ENCODE measurements around the gene TMTC2.

Gene TMTC2

DNA sequence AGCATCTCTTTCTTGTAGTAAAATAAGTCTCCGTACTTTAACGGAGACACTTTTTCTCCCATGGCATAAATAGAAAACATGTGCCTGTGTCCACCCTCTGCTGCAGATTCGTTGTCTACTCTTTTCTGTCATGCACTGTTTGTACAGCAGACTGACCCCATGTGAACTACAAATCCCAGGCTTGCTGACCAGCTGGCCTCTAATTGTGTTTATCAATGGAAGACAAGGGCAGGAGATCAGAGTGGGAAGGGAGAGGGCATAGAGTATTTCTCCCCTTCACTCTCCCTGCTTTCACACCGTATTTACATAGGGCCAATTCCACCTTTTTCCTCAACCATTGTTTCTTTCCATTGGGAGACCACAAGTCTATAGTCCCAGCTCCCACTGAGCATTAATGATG lies 31.0 kb upstream of the TMTC2 start:
- Histone ChIP-seq H3K4me3 (ENCODE audit: insufficient read depth, low read length, poor library complexity, severe bottlenecking) (no peak overlapping the region), H3K27me3 (ENCODE audit: low read length) (no peaks in the 10 kb centered on the region), H3K4me2 (ENCODE audit: low read depth, low read length, poor library complexity, severe bottlenecking) (no peak overlapping the region), H3K79me2 (ENCODE audit: insufficient read depth, low read length) (no peaks in the 10 kb centered on the region), H3K9ac (ENCODE audit: low read length) (no peak overlapping the region), H3K27ac (ENCODE audit: low read depth, low read length) (no peak overlapping the region), H3F3A (ENCODE audit: insufficient read depth) (no peaks in the 10 kb centered on the region), H3K36me3 (ENCODE audit: low read length) (no peaks in the 10 kb centered on the region), H3K9me2 (replicated peaks; ENCODE audit: insufficient read depth, low read length) (no peaks in the 10 kb centered on the region), H2AFZ (ENCODE audit: low read depth, low read length, severe bottlenecking) (no peak overlapping the region), H3K9me3 (ENCODE audit: insufficient read depth, low read length) (no peaks in the 10 kb centered on the region), H4K20me1 (ENCODE audit: low read depth, low read length) (no peaks in the 10 kb centered on the region)
- no peak for TF ChIP-seq EZH2phosphoT487 (conservative IDR thresholded peaks at IDR 0.05; ENCODE audit: low read length)
- TF ChIP-seq, protein P1, sequence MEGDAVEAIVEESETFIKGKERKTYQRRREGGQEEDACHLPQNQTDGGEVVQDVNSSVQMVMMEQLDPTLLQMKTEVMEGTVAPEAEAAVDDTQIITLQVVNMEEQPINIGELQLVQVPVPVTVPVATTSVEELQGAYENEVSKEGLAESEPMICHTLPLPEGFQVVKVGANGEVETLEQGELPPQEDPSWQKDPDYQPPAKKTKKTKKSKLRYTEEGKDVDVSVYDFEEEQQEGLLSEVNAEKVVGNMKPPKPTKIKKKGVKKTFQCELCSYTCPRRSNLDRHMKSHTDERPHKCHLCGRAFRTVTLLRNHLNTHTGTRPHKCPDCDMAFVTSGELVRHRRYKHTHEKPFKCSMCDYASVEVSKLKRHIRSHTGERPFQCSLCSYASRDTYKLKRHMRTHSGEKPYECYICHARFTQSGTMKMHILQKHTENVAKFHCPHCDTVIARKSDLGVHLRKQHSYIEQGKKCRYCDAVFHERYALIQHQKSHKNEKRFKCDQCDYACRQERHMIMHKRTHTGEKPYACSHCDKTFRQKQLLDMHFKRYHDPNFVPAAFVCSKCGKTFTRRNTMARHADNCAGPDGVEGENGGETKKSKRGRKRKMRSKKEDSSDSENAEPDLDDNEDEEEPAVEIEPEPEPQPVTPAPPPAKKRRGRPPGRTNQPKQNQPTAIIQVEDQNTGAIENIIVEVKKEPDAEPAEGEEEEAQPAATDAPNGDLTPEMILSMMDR (IDR thresholded peaks at IDR 0.05; ENCODE audit: insufficient read depth, low read length, poor library complexity, severe bottlenecking), result no peak

DNA sequence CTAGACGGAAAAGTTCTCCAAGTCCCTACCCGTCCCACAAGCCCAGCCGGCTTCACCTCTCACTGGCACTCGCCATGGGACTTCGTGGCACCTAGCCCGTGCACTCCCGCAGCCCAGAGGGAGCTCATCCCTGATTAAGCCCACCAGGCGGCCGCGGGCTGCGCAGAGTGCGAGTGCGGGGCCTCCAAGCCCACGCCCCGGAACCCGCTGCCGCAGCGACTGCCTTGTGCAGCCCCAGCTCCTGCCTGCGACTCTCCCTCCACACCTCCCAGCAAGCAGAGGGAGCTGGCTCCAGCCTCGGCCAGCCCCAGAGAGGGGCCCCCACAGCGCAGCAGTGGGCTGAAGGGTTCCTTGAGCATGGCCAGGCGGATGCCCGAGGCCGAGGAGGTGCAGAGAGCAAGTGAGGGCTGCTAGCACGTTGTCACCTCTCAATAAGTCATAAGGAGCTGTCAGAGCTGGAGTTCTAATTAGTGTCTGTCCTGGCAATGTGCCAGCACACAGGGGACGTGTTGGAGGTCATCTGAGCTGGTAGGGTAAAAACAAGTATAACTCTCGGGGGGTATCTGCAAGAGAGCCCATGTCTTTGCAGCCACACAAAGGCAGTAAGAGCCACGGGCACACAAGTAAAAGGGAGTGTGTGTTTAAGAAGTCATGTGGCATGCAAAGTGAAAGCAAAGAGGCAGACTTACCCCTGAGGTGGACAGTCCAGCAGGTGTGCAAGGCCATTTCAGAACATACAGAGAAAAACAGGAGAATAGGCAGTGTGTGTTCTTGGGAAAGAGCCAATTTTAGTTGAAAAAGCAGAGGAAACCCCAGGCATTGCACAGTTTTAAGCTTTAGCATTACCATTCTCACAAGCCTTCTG lies 27.1 kb upstream of the TMTC2 start:
- H2AFZ ChIP-seq (ENCODE audit: low read depth, low read length, severe bottlenecking), result no peak overlapping the region

DNA sequence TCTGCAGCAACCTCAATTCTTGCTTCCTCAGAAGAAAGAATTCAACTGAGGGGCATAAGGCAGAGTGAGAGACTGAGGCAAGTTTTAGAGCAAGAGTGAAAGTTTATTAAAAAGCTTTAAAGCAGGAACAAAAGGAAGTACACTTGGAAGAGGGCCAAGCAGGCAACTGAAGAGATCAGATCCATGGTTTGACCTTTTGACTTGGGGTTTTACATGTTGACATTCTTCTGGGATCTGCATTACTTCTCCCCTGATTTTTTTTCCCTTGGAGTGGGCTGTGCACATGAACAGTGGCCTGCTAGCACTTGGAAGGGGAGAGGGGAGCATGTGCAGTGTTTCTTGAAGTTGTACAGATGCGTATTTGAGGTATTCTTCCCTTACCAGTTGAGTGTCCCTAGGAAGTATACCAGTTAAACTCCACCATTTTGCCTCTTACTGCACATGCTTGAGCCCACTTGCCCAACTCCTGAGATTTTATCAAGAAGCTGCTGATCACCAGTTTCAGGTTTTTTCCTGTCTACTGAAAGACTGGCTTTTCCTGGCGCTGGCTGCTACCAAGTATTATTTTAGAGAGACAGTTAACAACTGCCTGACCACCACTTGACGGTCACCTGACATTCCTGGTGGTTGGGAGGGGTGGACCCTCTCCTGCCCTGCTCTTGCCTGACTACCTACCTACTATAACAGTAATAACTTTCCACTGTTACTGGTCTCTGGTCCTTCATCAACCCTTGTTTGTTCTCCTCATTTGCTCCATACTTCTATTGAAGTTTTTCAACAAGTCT lies 26.0 kb upstream of the TMTC2 start:
- Histone ChIP-seq H3K79me2 (ENCODE audit: insufficient read depth, low read length) (no peaks in the 10 kb centered on the region), H3K9ac (ENCODE audit: low read length) (no peak overlapping the region), H3K27ac (ENCODE audit: low read depth, low read length) (no peak overlapping the region), H2AFZ (ENCODE audit: low read depth, low read length, severe bottlenecking) (no peak overlapping the region), H3F3A (ENCODE audit: insufficient read depth) (no peaks in the 10 kb centered on the region), H3K36me3 (ENCODE audit: low read length) (no peaks in the 10 kb centered on the region), H4K20me1 (ENCODE audit: low read depth, low read length) (no peaks in the 10 kb centered on the region), H3K4me2 (ENCODE audit: low read depth, low read length, poor library complexity, severe bottlenecking) (no peak overlapping the region), H3K27me3 (ENCODE audit: low read length) (no peaks in the 10 kb centered on the region), H3K9me2 (replicated peaks; ENCODE audit: insufficient read depth, low read length) (no peaks in the 10 kb centered on the region), H3K9me3 (ENCODE audit: insufficient read depth, low read length) (no peaks in the 10 kb centered on the region), H3K4me3 (ENCODE audit: insufficient read depth, low read length, poor library complexity, severe bottlenecking) (no peak overlapping the region)
- TF ChIP-seq, protein P1 (IDR thresholded peaks at IDR 0.05; ENCODE audit: insufficient read depth, low read length, poor library complexity, severe bottlenecking), result no peak
- TF ChIP-seq EZH2phosphoT487 (conservative IDR thresholded peaks at IDR 0.05; ENCODE audit: low read length), result no peak

More for the DNA sequence above, 27.1 kb upstream of the TMTC2 start:
- no peaks in the 10 kb centered on the region for H3F3A ChIP-seq (ENCODE audit: insufficient read depth)
- no peaks in the 10 kb centered on the region for H3K9me2 ChIP-seq (replicated peaks; ENCODE audit: insufficient read depth, low read length)
- H4K20me1 ChIP-seq (ENCODE audit: low read depth, low read length), result no peaks in the 10 kb centered on the region
- no peak overlapping the region for H3K9ac ChIP-seq (ENCODE audit: low read length)
- H3K27me3 ChIP-seq (ENCODE audit: low read length), result no peaks in the 10 kb centered on the region
- no peaks in the 10 kb centered on the region for H3K36me3 ChIP-seq (ENCODE audit: low read length)
- H3K4me2 ChIP-seq (ENCODE audit: low read depth, low read length, poor library complexity, severe bottlenecking), result no peak overlapping the region
- no peak overlapping the region for H3K27ac ChIP-seq (ENCODE audit: low read depth, low read length)
- no peaks in the 10 kb centered on the region for H3K79me2 ChIP-seq (ENCODE audit: insufficient read depth, low read length)
- no peak for TF ChIP-seq EZH2phosphoT487 (conservative IDR thresholded peaks at IDR 0.05; ENCODE audit: low read length)
- TF ChIP-seq, protein P1 (IDR thresholded peaks at IDR 0.05; ENCODE audit: insufficient read depth, low read length, poor library complexity, severe bottlenecking), result no peak
- H3K9me3 ChIP-seq (ENCODE audit: insufficient read depth, low read length), result no peaks in the 10 kb centered on the region
- no peak overlapping the region for H3K4me3 ChIP-seq (ENCODE audit: insufficient read depth, low read length, poor library complexity, severe bottlenecking)

Data from SU-DHL-6 (cell line).